K562 (cell line): ENCODE results near the gene SULT2B1. TPM values are rescaled to one million over a fixed set of nuclear protein-coding genes. Genes with fewer than 3 reads are reported as not detected.

ENCODE experiments used
- ATAC-seq: fragments of 200-7000 bp; cut with Tn5 transposase; 3 replicates; pipeline ENCODE4 v1.9.1; 2020; ENCODE audit warnings: moderate library complexity
- BruUV-seq: library from RNA; stranded (reverse); fragments of 400-500 nt; replicated peaks from 2 replicates; lab custom pipeline; 2021; lab: Mats Ljungman, UMichigan
- CTCF ChIA-PET: fragments of 300-600 bp; formaldehyde crosslinking; extraction: SDS; loops from one replicate; lab custom pipeline; 2021; ENCODE audit warnings: low intra/inter-chr PET ratio; lab: Yijun Ruan, JAX
- POLR2A ChIA-PET: fragments of 300-600, 350-650 bp; sonication (Branson Sonifier 250); formaldehyde crosslinking; extraction: SDS; loops from one replicate; lab custom pipeline; 2021; ENCODE audit warnings: antibody characterized with exemption, inconsistent platforms; lab: Yijun Ruan, JAX
- DNase-seq, 4 experiments: peaks; one replicate each; pipeline versions ENCODE4 v3.0.0 to v3.0.0-alpha.2; 2011 to 2018; ENCODE audit warnings: low spot score in 3 of 4, mixed read lengths in 3 of 4; ENCODE audit errors: extremely low read depth in 1 of 4
- FAIRE-seq: peaks from 2 replicates; lab custom pipeline; 2011; peaks lifted over from hg19 to GRCh38; lab: Jason Lieb, UNC
- H2AFZ ChIP-seq: 2 replicates; pipeline ENCODE4 v1.6.0; 2011; ENCODE audit warnings: low read depth, low read length, control low read depth, inconsistent platforms
- H3K27ac ChIP-seq: fragments of 200-600 bp; 3 replicates; pipeline ENCODE4 v1.8.0; 2011; ENCODE audit warnings: low read depth, mild to moderate bottlenecking, control low read depth, inconsistent platforms, low read length, moderate library complexity, mixed read lengths; ENCODE audit errors: extremely low read depth
- H3K27me3 ChIP-seq, 2 experiments: fragments of 300-600 bp in 1 of 2; 2 replicates in 1 of 2; 3 replicates in 1 of 2; pipeline versions ENCODE4 v1.6.0 to v1.8.0; 2011; ENCODE audit warnings: inconsistent platforms in 2 of 2, low read length in 2 of 2, mild to moderate bottlenecking in 1 of 2, mixed read lengths in 1 of 2, moderate library complexity in 1 of 2; ENCODE audit not compliant: control insufficient read depth in 2 of 2, insufficient read depth in 2 of 2
- H3K36me3 ChIP-seq: fragments of 300-600 bp; 3 replicates; pipeline ENCODE4 v1.8.0; 2011; ENCODE audit warnings: mild to moderate bottlenecking, low read length, inconsistent platforms; ENCODE audit not compliant: control insufficient read depth, insufficient read depth
- H3K4me1 ChIP-seq, 2 experiments: fragments of 200-600 bp in 1 of 2; replicated peaks in 1 of 2; 2 replicates in 1 of 2; 3 replicates in 1 of 2; pipeline versions ENCODE4 v1.5.1 to v1.8.0; 2011; ENCODE audit warnings: inconsistent platforms in 2 of 2, low read length in 2 of 2, mild to moderate bottlenecking in 1 of 2, mixed read lengths in 1 of 2, moderate library complexity in 1 of 2; ENCODE audit not compliant: control insufficient read depth in 2 of 2, insufficient read depth in 2 of 2
- H3K4me2 ChIP-seq: 2 replicates; pipeline ENCODE4 v1.6.1; 2011; ENCODE audit warnings: low read length, control low read depth, inconsistent platforms, mixed read lengths; ENCODE audit not compliant: insufficient read depth
- H3K4me3 ChIP-seq: fragments of 200-600 bp; sonication (generic), shearing (Covaris generic); 2 replicates; pipeline ENCODE4 v1.5.1; 2016; ENCODE audit warnings: control low read depth, inconsistent platforms
- H3K79me2 ChIP-seq: fragments of 200-600 bp; 3 replicates; pipeline ENCODE4 v1.8.0; 2011; ENCODE audit warnings: low read length, inconsistent platforms; ENCODE audit not compliant: control insufficient read depth, insufficient read depth
- H3K9ac ChIP-seq, 2 experiments: 2 replicates each; pipeline versions ENCODE4 v1.6.0 to v1.6.1; 2011; ENCODE audit warnings: low read depth in 2 of 2, low read length in 2 of 2, control low read depth in 1 of 2, inconsistent platforms in 1 of 2, mild to moderate bottlenecking in 1 of 2, mixed read lengths in 1 of 2; ENCODE audit not compliant: insufficient read depth in 1 of 2
- H3K9me1 ChIP-seq: one replicate; pipeline ENCODE4 v1.6.0; 2011; ENCODE audit warnings: inconsistent platforms, mild to moderate bottlenecking, low read length, moderate library complexity; ENCODE audit not compliant: control insufficient read depth, insufficient read depth
- H3K9me3 ChIP-seq: replicated peaks from 2 replicates; pipeline ENCODE4 v1.5.1; 2011; ENCODE audit warnings: low read depth, low read length, inconsistent platforms; ENCODE audit not compliant: control insufficient read depth, insufficient read depth
- H4K20me1 ChIP-seq: replicated peaks from 2 replicates; pipeline ENCODE4 v1.6.1; 2011; ENCODE audit warnings: low read length, inconsistent platforms, mixed read lengths; ENCODE audit not compliant: control insufficient read depth, insufficient read depth
- CBFA2T3 ChIP-seq: fragments of 450-650 bp; IDR thresholded peaks from 2 replicates; pipeline ENCODE4 v1.6.1; 2017
- DIDO1 ChIP-seq: fragments of 450-650 bp; IDR thresholded peaks from 2 replicates; pipeline ENCODE4 v1.6.1; 2016; ENCODE audit warnings: low read depth, missing biosample characterization, missing genetic modification characterization
- FOXA3 ChIP-seq, 2 experiments: fragments of 450-650 bp in 1 of 2; sonication (generic) in 1 of 2; formaldehyde crosslinking; IDR thresholded peaks in 1 of 2; conservative IDR thresholded peaks in 1 of 2; 2 replicates each; pipeline versions ENCODE4 v1.4.0 to v1.8.0; 2020 to 2022; ENCODE audit warnings: mild to moderate bottlenecking in 2 of 2, missing genetic modification reagents in 1 of 2
- MTA2 ChIP-seq: fragments of 450-650 bp; IDR thresholded peaks from 2 replicates; pipeline ENCODE4 v1.6.1; 2016; ENCODE audit warnings: low read depth
- NFE2 ChIP-seq: IDR thresholded peaks from 2 replicates; pipeline ENCODE4 v1.6.1; 2014; ENCODE audit warnings: antibody characterized with exemption, low read depth
- NR2C1 ChIP-seq, 2 experiments: fragments of 450-650 bp; IDR thresholded peaks; 2 replicates each; pipeline ENCODE4 v1.6.1; 2017; ENCODE audit warnings: mild to moderate bottlenecking in 2 of 2, antibody characterized with exemption in 1 of 2, inconsistent platforms in 1 of 2, missing compliant biosample characterization in 1 of 2, missing genetic modification characterization in 1 of 2
- POLR3A ChIP-seq: IDR thresholded peaks from 2 replicates; pipeline ENCODE4 v1.6.1; 2011; ENCODE audit warnings: borderline replicate concordance, mild to moderate bottlenecking, moderate library complexity; ENCODE audit not compliant: insufficient read length, insufficient read depth; ENCODE audit errors: extremely low read depth
- SRSF9 ChIP-seq: fragments of 200-400 bp; formaldehyde crosslinking; IDR thresholded peaks from 2 replicates; pipeline ENCODE4 v1.6.1; 2017; ENCODE audit warnings: low read depth, low read length, borderline replicate concordance
- ZKSCAN3 ChIP-seq: fragments of 250-450 bp; sonication (Bioruptor Pico); IDR thresholded peaks from 2 replicates; pipeline ENCODE4 v1.4.0; 2020
- ZKSCAN8 ChIP-seq: fragments of 200-800 bp; sonication (Bioruptor generic); IDR thresholded peaks from 2 replicates; pipeline ENCODE4 v1.6.1; 2016; ENCODE audit warnings: missing genetic modification characterization, missing compliant biosample characterization
- ZNF23 ChIP-seq: fragments of 250-450 bp; sonication (Bioruptor Pico); IDR thresholded peaks from 2 replicates; pipeline ENCODE4 v1.4.0; 2020; ENCODE audit warnings: mild to moderate bottlenecking
- ZNF263 ChIP-seq: sonication (generic); formaldehyde crosslinking; IDR thresholded peaks from 2 replicates; pipeline ENCODE4 v1.8.0; 2022; ENCODE audit warnings: mild to moderate bottlenecking, missing genetic modification reagents, borderline replicate concordance
- ZNF354B ChIP-seq: fragments of 250-450 bp; sonication (Bioruptor Pico); IDR thresholded peaks from 2 replicates; pipeline ENCODE4 v1.4.0; 2020
- ZNF586 ChIP-seq: fragments of 450-650 bp; formaldehyde crosslinking; conservative IDR thresholded peaks from 2 replicates; pipeline ENCODE4 v1.4.0; 2020; ENCODE audit warnings: mild to moderate bottlenecking, moderate library complexity
- WGBS: fragments of 100-300 bp; shearing (Covaris generic); methylation state at CpG from one replicate; pipeline ENCODE4 v1.1.6; 2016; ENCODE audit warnings: low coverage, mixed read lengths; ENCODE audit not compliant: insufficient coverage; ENCODE audit errors: missing lambda C conversion rate; 5-methylcytosine and 5-hydroxymethylcytosine counted together
- in situ Hi-C: fragments of 300-500 bp; cut with MboI; formaldehyde crosslinking; loops from 4 replicates; pipeline ENCODE4 v1.15.0; 2018; ENCODE audit warnings: inconsistent platforms, mixed read lengths
- intact Hi-C: fragments of 100-400 bp; cut with micrococcal nuclease; formaldehyde crosslinking; loops from 2 replicates; pipeline ENCODE4 v1.14.2; 2022
- polyA plus RNA-seq, 8 experiments: library from polyadenylated mRNA; depleted of rRNA in 4 of 8; stranded (reverse) in 5 of 8; unstranded in 3 of 8; fragments of >200 nt; fragmentation: Nextera tagmentation in 2 of 8; fragmentation: Illumina TruSeq in 1 of 8; extraction: Ambion mirVana in 2 of 8; extraction: Trizol in 1 of 8; gene quantifications; 2 replicates each; pipeline versions ENCODE4 v1.2.1 to v1.2.3, GENCODE V29; 2011 to 2014; ENCODE audit warnings: inconsistent platforms in 1 of 8, missing spikeins in 1 of 8
- total RNA-seq, 7 experiments: library from RNA; depleted of rRNA in 6 of 7; stranded (reverse); fragments of >200 nt in 6 of 7; fragmentation: Illumina TruSeq in 2 of 7; extraction: Trizol in 2 of 7; gene quantifications; 2 replicates each; pipeline versions ENCODE4 v1.2.1 to v1.2.3, GENCODE V29; 2011 to 2021; ENCODE audit warnings: low replicate concordance in 1 of 7
- TF ChIP-seq, protein P1 (sequence below): fragments of 450-650 bp; IDR thresholded peaks from 2 replicates; pipeline ENCODE4 v1.6.1; 2016; ENCODE audit warnings: low read depth, mild to moderate bottlenecking, moderate library complexity

The SULT2B1 gene
- total and polyA plus RNA-seq, 9 of the 15 experiments (the other 6 are each of a cell fraction or from before 2014, with no cell fraction given), result 0.09 to 0.62 (median 0.22) TPM; not detected in 2

DNA sequence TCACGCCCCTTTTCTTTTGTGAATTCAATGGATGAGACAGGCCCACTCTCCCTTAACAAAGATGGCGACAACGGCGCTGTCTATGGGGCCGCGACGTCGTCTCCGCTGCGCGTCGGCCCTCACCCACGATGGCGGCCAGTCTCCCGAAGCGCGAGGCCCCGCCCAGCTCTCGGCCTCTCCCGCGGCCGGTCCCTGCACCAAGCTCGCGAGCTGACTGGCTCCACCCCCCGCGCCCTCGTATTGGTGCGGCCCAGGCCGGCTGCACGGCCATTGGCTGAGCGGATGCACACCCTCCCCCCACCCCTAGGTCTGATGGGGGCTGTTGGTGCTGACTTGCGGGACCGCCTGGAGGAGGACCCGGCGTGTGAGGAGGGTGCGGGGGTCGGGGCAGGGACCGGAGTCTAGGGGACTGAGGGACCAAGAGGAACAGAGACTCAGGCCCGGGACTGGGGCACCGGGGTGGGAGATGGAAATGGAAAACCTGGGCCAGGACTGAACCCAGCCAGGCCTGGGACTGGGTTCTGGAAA is 72.2 kb downstream of the SULT2B1 start (continued):
- TF ChIP-seq, protein P1, sequence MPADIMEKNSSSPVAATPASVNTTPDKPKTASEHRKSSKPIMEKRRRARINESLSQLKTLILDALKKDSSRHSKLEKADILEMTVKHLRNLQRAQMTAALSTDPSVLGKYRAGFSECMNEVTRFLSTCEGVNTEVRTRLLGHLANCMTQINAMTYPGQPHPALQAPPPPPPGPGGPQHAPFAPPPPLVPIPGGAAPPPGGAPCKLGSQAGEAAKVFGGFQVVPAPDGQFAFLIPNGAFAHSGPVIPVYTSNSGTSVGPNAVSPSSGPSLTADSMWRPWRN, result no peak
- TF ChIP-seq ZNF263 (CRISPR knock-in tag), result peak; percentile 51; the same call in 1 of the 2 replicates

DNA sequence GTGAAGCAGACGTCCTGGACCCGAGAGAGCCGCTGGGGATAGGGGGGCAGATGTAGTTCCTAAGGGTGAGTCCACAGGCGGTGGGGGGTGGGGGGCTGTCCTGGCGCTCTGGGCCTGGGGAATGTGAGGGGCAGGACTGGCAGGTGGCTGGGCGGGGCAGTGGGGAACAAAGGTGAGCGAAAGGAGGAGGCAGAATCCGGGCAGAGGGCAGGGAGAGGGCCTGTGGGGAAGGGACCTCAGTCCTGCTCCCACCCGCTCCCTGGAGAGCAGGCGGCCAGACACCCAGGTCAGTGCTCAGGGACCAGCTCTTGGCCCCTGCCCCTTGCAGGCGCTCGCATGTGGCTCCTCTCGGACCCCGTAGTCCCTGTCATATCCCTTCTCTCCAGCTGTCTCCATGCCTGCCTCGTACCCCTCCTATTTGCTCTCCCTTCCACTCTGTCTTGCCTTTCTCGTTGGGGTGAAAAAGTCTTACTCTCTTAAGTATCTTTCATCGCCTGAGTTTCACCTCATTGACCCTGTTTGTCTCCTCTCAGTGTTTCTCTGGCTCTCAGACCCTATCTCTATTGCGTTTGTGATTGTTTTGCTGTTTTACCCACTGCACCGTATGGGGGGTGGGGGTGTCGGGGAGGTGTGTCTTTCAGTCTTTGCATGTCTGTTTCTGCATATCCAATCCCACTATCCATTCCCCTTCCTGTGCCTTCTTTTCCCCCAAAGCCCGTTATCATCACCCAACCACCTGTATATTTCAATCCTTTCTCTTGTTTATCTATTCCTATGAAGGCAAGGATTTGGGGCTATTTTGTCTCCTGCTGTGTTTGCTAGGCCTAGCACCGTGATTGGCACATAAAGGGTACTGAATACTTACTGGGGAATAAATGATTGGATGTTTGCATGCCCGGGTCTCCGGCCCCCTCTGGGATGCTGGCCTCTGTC is 73.1 kb downstream of the SULT2B1 start:
- H3K4me2 ChIP-seq, result peak overlapping the region; percentile 84
- FAIRE-seq (no peak), ATAC-seq (no peak), DNase-seq (peak in 1 of 4 experiments; percentile 10)
- H3K27me3 ChIP-seq, result no peaks in the 10 kb centered on the region
- peak overlapping the region; percentile 36 to 73; a peak in 3 of 4 replicates for H3K9ac ChIP-seq
- H3K36me3 ChIP-seq, result peaks cover 5% of the 10 kb centered on the region; the same call in 1 of the 3 replicates
- BruUV-seq, result no TSS peak
- intact Hi-C loops (no loop called here), in situ Hi-C loops (no loop called here)
- H2AFZ ChIP-seq, result no peak overlapping the region
- H3K79me2 ChIP-seq, result peaks cover 3% of the 10 kb centered on the region; the same call in 1 of the 3 replicates
- peaks cover 19 to 64% of the 10 kb centered on the region in 2 experiments for H3K4me1 ChIP-seq
- CTCF ChIA-PET, result no interaction called here
- no peak overlapping the region for H3K27ac ChIP-seq
- no peaks in the 10 kb centered on the region for H3K9me3 ChIP-seq
- WGBS, result 28% methylated on average over 17 of the region's 24 CpGs
- POLR2A ChIA-PET, result interaction anchor here (0.9 to 2.2 kb wide), 3 partner anchors 8 to 12 kb away, joined by 3 to 13 read pairs (median 6); partner anchors contain the start of gene DBP
- H3K4me3 ChIP-seq, result peak overlapping the region; percentile 49
- no peaks in the 10 kb centered on the region for H4K20me1 ChIP-seq
- H3K9me1 ChIP-seq, result no peaks in the 10 kb centered on the region
- TF ChIP-seq MTA2, result 0 out of 2 replicates have a peak, but pooled peaks have one; percentile 13
- no peak for TF ChIP-seq ZKSCAN3 (CRISPR knock-in tag)
- peak; percentile 76 for TF ChIP-seq CBFA2T3
- no peak for TF ChIP-seq SRSF9
- TF ChIP-seq NR2C1 (IDR thresholded peaks at IDR 0.05), result no peak
- TF ChIP-seq NR2C1 (tag; IDR thresholded peaks at IDR 0.05), result no peak
- TF ChIP-seq ZKSCAN8 (CRISPR knock-in tag), result no peak
- no peak for TF ChIP-seq DIDO1 (tag)
- TF ChIP-seq ZNF23 (CRISPR knock-in tag), result no peak
- TF ChIP-seq NFE2, result no peak
- no peak for TF ChIP-seq POLR3A
- TF ChIP-seq FOXA3 (CRISPR knock-in tag; conservative IDR thresholded peaks at IDR 0.05 in 1 of 2, IDR thresholded peaks at IDR 0.05 in 1 of 2), result no peak
- no peak for TF ChIP-seq ZNF354B (CRISPR knock-in tag)
- no peak for TF ChIP-seq ZNF586 (CRISPR knock-in tag)
